ENCODE data around the gene RABGEF1. TPM values are rescaled to one million over a fixed set of nuclear protein-coding genes. Genes with fewer than 3 reads are reported as not detected.
A peak's percentile ranks its signal among the peaks of the same experiment; 100 is the strongest.
"Not testable (repeated sequence)": the region's sequence is repeated elsewhere in the genome, so short reads cannot be mapped to it uniquely, and the experiment has no call there.

RABGEF1 gene
- total RNA-seq, 1 donor from 2014 or later = 33.2 TPM

DNA sequence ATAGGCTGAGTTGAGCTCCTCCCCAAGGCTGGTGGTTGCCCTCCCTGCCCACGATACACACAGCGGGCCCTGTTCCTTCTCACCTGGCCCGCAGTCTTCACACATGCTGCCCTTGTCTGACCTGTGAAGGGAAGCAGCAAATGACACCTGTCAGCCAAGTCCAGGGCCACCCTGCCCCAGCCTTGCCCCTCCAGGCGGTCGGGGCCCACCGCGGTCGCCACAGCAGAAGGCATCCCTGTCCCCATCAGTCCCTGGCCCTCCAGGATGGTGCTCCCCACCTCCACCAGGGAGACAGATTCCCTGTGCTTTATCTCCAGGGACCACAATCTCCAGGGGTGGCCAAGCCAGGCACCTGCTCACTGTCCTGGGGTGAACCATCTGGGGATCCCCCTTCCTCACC is 99.3 kb downstream of the RABGEF1 start:
- Mint-ChIP-seq H3K4me3 (ENCODE audit: unreplicated experiment) (no peak overlapping the region), H3K27ac (ENCODE audit: unreplicated experiment) (no peak overlapping the region), H3K27me3 (ENCODE audit: low read depth, unreplicated experiment) (no peaks in the 10 kb centered on the region), H3K9me3 (ENCODE audit: unreplicated experiment) (peaks cover 4% of the 10 kb centered on the region), H3K4me1 (ENCODE audit: low read depth, unreplicated experiment) (peaks cover 2% of the 10 kb centered on the region), H3K36me3 (ENCODE audit: low read depth, unreplicated experiment) (no peaks in the 10 kb centered on the region)
- DNase-seq (ENCODE audit: low read depth) = no peak
- H3K4me2 ChIP-seq (ENCODE audit: low read length) = no peak overlapping the region
- no peak for FAIRE-seq
- no peak overlapping the region for H3K4me3 ChIP-seq (ENCODE audit: insufficient read depth, low read depth, low read length)
- H3K4me1 ChIP-seq (ENCODE audit: insufficient read depth, low read length) = no peaks in the 10 kb centered on the region
- TF ChIP-seq EZH2 (IDR thresholded peaks at IDR 0.05; ENCODE audit: insufficient read depth, low read length) = no peak
- TF ChIP-seq, protein P1, sequence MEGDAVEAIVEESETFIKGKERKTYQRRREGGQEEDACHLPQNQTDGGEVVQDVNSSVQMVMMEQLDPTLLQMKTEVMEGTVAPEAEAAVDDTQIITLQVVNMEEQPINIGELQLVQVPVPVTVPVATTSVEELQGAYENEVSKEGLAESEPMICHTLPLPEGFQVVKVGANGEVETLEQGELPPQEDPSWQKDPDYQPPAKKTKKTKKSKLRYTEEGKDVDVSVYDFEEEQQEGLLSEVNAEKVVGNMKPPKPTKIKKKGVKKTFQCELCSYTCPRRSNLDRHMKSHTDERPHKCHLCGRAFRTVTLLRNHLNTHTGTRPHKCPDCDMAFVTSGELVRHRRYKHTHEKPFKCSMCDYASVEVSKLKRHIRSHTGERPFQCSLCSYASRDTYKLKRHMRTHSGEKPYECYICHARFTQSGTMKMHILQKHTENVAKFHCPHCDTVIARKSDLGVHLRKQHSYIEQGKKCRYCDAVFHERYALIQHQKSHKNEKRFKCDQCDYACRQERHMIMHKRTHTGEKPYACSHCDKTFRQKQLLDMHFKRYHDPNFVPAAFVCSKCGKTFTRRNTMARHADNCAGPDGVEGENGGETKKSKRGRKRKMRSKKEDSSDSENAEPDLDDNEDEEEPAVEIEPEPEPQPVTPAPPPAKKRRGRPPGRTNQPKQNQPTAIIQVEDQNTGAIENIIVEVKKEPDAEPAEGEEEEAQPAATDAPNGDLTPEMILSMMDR (IDR thresholded peaks at IDR 0.05; ENCODE audit: insufficient read depth, low read depth, low read length) = no peak
- H3K27me3 ChIP-seq (ENCODE audit: insufficient read depth, low read length) = no peaks in the 10 kb centered on the region
- no peak overlapping the region for H3K9ac ChIP-seq (ENCODE audit: low read length)
- no peaks in the 10 kb centered on the region for H4K20me1 ChIP-seq (ENCODE audit: insufficient read depth, low read length)
- peaks cover 6% of the 10 kb centered on the region for H3K9me3 ChIP-seq (ENCODE audit: insufficient read depth, low read depth, low read length)
- no peak overlapping the region for H3K27ac ChIP-seq (ENCODE audit: low read depth, low read length)
- no peaks in the 10 kb centered on the region for H3K79me2 ChIP-seq (ENCODE audit: insufficient read depth, low read length)
- H2AFZ ChIP-seq (ENCODE audit: low read depth, low read length) = no peak overlapping the region
- H3K36me3 ChIP-seq (ENCODE audit: insufficient read depth, low read length) = no peaks in the 10 kb centered on the region

DNA sequence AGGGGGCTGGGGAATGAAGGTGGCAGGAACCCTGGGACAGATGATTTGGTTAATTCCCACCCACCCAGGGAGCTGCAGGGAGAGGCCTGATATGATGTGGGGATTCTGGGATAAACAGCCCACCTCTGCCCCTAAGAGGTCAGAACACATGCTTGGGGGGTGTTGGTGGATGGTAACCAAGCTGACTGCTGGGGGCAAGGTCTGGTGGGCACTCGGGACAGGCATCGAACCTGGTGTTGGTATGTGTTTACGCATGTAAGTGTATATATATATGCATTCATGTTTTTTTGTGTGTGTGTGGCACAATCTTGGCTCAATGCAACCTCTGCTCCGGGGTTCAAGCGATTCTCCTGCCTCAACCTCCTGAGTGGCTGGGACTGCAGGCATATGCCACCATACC is 99.8 kb downstream of the RABGEF1 start:
- Histone ChIP-seq H3K79me2 (ENCODE audit: insufficient read depth, low read length) (no peaks in the 10 kb centered on the region), H3K9ac (ENCODE audit: low read length) (no peak overlapping the region), H4K20me1 (ENCODE audit: insufficient read depth, low read length) (no peaks in the 10 kb centered on the region), H3K4me1 (ENCODE audit: insufficient read depth, low read length) (peaks cover 3% of the 10 kb centered on the region), H3K4me2 (ENCODE audit: low read length) (no peak overlapping the region), H2AFZ (ENCODE audit: low read depth, low read length) (no peak overlapping the region), H3K36me3 (ENCODE audit: insufficient read depth, low read length) (no peaks in the 10 kb centered on the region), H3K4me3 (ENCODE audit: insufficient read depth, low read depth, low read length) (no peak overlapping the region), H3K27me3 (ENCODE audit: insufficient read depth, low read length) (no peaks in the 10 kb centered on the region), H3K9me3 (ENCODE audit: insufficient read depth, low read depth, low read length) (peaks cover 6% of the 10 kb centered on the region), H3K27ac (ENCODE audit: low read depth, low read length) (no peak overlapping the region)
- Mint-ChIP-seq H3K4me1 (ENCODE audit: low read depth, unreplicated experiment) (peaks cover 2% of the 10 kb centered on the region), H3K4me3 (ENCODE audit: unreplicated experiment) (no peak overlapping the region), H3K9me3 (ENCODE audit: unreplicated experiment) (peaks cover 4% of the 10 kb centered on the region), H3K27me3 (ENCODE audit: low read depth, unreplicated experiment) (no peaks in the 10 kb centered on the region), H3K27ac (ENCODE audit: unreplicated experiment) (no peak overlapping the region), H3K36me3 (ENCODE audit: low read depth, unreplicated experiment) (no peaks in the 10 kb centered on the region)
- FAIRE-seq (no peak), DNase-seq (ENCODE audit: low read depth) (no peak)
- no peak for TF ChIP-seq EZH2 (IDR thresholded peaks at IDR 0.05; ENCODE audit: insufficient read depth, low read length)
- TF ChIP-seq, protein P1 (IDR thresholded peaks at IDR 0.05; ENCODE audit: insufficient read depth, low read depth, low read length) = no peak

DNA sequence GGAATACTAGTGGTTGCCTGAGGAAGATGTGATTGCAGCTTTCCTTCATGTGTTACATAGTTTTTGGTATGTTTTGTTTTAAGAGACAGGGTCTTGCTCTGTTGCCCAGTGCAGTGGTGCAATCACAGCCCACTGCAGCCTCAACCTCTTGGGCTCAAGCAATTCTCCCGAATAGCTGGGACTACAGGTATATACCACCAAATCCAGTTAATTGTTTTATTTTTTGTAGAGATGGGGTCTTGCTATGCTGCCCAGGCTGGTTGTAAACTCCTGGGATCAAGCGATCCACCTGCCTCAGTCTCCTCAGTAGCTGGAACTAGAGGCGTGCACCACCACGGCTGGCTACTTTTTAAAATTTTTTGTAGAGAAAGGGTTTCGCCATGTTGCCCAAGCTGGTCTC is 101.4 kb downstream of the RABGEF1 start:
- Mint-ChIP-seq H3K4me3 (ENCODE audit: unreplicated experiment) (no peak overlapping the region), H3K9me3 (ENCODE audit: unreplicated experiment) (peaks cover under 1% of the 10 kb centered on the region), H3K4me1 (ENCODE audit: low read depth, unreplicated experiment) (peaks cover 7% of the 10 kb centered on the region), H3K27ac (ENCODE audit: unreplicated experiment) (no peak overlapping the region), H3K27me3 (ENCODE audit: low read depth, unreplicated experiment) (no peaks in the 10 kb centered on the region), H3K36me3 (ENCODE audit: low read depth, unreplicated experiment) (no peaks in the 10 kb centered on the region)
- Histone ChIP-seq H3K36me3 (ENCODE audit: insufficient read depth, low read length) (no peaks in the 10 kb centered on the region), H3K9me3 (ENCODE audit: insufficient read depth, low read depth, low read length) (peaks cover 1% of the 10 kb centered on the region), H3K79me2 (ENCODE audit: insufficient read depth, low read length) (no peaks in the 10 kb centered on the region), H3K27ac (ENCODE audit: low read depth, low read length) (no peak overlapping the region), H2AFZ (ENCODE audit: low read depth, low read length) (no peak overlapping the region), H3K27me3 (ENCODE audit: insufficient read depth, low read length) (no peaks in the 10 kb centered on the region), H3K9ac (ENCODE audit: low read length) (no peak overlapping the region), H3K4me3 (ENCODE audit: insufficient read depth, low read depth, low read length) (no peak overlapping the region), H3K4me1 (ENCODE audit: insufficient read depth, low read length) (peaks cover 5% of the 10 kb centered on the region), H3K4me2 (ENCODE audit: low read length) (no peak overlapping the region), H4K20me1 (ENCODE audit: insufficient read depth, low read length) (no peaks in the 10 kb centered on the region)
- FAIRE-seq = no peak
- DNase-seq (ENCODE audit: low read depth) = no peak
- TF ChIP-seq, protein P1 (IDR thresholded peaks at IDR 0.05; ENCODE audit: insufficient read depth, low read depth, low read length) = no peak

DNA sequence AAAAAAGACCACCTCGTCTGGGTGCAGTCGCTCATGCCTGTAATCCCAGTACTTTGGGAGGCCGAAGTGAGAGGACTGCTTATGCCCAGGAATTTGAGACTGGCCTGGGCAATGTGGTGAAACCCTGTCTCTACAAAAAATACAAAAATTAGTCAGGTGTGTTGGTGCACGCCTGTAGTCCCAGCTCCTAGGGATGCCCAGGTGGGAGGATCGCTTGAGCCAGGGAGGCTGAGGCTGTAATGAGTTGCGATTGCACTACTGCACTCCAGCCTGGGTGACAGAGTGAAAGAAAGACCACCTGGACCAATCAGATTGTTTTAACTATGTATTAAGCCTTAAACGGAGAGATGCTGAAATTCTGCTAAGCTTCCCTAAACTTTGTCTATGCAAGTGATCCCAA is 103.0 kb downstream of the RABGEF1 start:
- H3K9me3 Mint-ChIP-seq (ENCODE audit: unreplicated experiment); H3K79me2 ChIP-seq (ENCODE audit: insufficient read depth, low read length); FAIRE-seq; H3K27me3 ChIP-seq (ENCODE audit: insufficient read depth, low read length); H3K36me3 Mint-ChIP-seq (ENCODE audit: low read depth, unreplicated experiment); DNase-seq (ENCODE audit: low read depth); H3K27me3 Mint-ChIP-seq (ENCODE audit: low read depth, unreplicated experiment); H3K36me3 ChIP-seq (ENCODE audit: insufficient read depth, low read length); H2AFZ ChIP-seq (ENCODE audit: low read depth, low read length); H4K20me1 ChIP-seq (ENCODE audit: insufficient read depth, low read length); H3K27ac ChIP-seq (ENCODE audit: low read depth, low read length); H3K9me3 ChIP-seq (ENCODE audit: insufficient read depth, low read depth, low read length); H3K27ac Mint-ChIP-seq (ENCODE audit: unreplicated experiment): not testable (repeated sequence)
- H3K4me2 ChIP-seq (ENCODE audit: low read length) = peak overlapping the region; percentile 91
- Mint-ChIP-seq H3K4me3 (ENCODE audit: unreplicated experiment) (peak overlapping the region; percentile 93), H3K4me1 (ENCODE audit: low read depth, unreplicated experiment) (peaks cover 14% of the 10 kb centered on the region)
- peak overlapping the region; percentile 89 for H3K9ac ChIP-seq (ENCODE audit: low read length)
- H3K4me3 ChIP-seq (ENCODE audit: insufficient read depth, low read depth, low read length) = peak overlapping the region; percentile 77
- H3K4me1 ChIP-seq (ENCODE audit: insufficient read depth, low read length) = peaks cover 11% of the 10 kb centered on the region

Measured in astrocyte (in vitro differentiated cells and primary cell).